K562 (cell line): Measurements from ENCODE around the gene RAB5A. TPM values are rescaled to one million over a fixed set of nuclear protein-coding genes. Genes with fewer than 3 reads are reported as not detected.
A peak's percentile ranks its signal among the peaks of the same experiment; 100 is the strongest.

Experiments used
- NCOR1 ChIP-seq: fragments of 450-650 bp; IDR thresholded peaks from 2 replicates; pipeline ENCODE4 v1.6.1; 2016; ENCODE audit warnings: mild to moderate bottlenecking, moderate library complexity
- PRDM10 ChIP-seq: fragments of 450-650 bp; IDR thresholded peaks from 2 replicates; pipeline ENCODE4 v1.6.1; 2018; ENCODE audit not compliant: partially characterized antibody
- TFE3 ChIP-seq: fragments of 450-650 bp; formaldehyde crosslinking; IDR thresholded peaks from 2 replicates; pipeline ENCODE4 v1.4.0; 2020; ENCODE audit warnings: mild to moderate bottlenecking, mixed read lengths
- ZNF518B ChIP-seq: fragments of 250-450 bp; sonication (Bioruptor Pico); IDR thresholded peaks from 2 replicates; pipeline ENCODE4 v1.5.0; 2021; ENCODE audit warnings: mild to moderate bottlenecking, moderate library complexity
- polyA plus RNA-seq, 8 experiments: library from polyadenylated mRNA; depleted of rRNA in 4 of 8; stranded (reverse) in 5 of 8; unstranded in 3 of 8; fragments of >200 nt; fragmentation: Nextera tagmentation in 2 of 8; fragmentation: Illumina TruSeq in 1 of 8; extraction: Ambion mirVana in 2 of 8; extraction: Trizol in 1 of 8; gene quantifications; 2 replicates each; pipeline versions ENCODE4 v1.2.1 to v1.2.3, GENCODE V29; 2011 to 2014; ENCODE audit warnings: inconsistent platforms in 1 of 8, missing spikeins in 1 of 8
- total RNA-seq, 7 experiments: library from RNA; depleted of rRNA in 6 of 7; stranded (reverse); fragments of >200 nt in 6 of 7; fragmentation: Illumina TruSeq in 2 of 7; extraction: Trizol in 2 of 7; gene quantifications; 2 replicates each; pipeline versions ENCODE4 v1.2.1 to v1.2.3, GENCODE V29; 2011 to 2021; ENCODE audit warnings: low replicate concordance in 1 of 7

Gene RAB5A
- total and polyA plus RNA-seq, 9 of the 15 experiments (the other 6 are each of a cell fraction or from before 2014, with no cell fraction given), result 28.3 to 64.2 (median 49.0) TPM

- no peak for TF ChIP-seq ZNF518B (CRISPR knock-in tag)
- TF ChIP-seq TFE3 (CRISPR knock-in tag), result no peak
- peak; percentile 11 for TF ChIP-seq PRDM10
- peak; percentile 37; the same call in 1 of the 2 replicates for TF ChIP-seq NCOR1
- TF ChIP-seq, all 486 proteins: peak for 13
These were observed 66.5 kb downstream of the RAB5A start (continued) for GRCh38 chr3:20013396-20013795.
